Skeletal muscle tissue (tissue), 4 donors: ENCODE data around the gene OSBPL5. TPM values are rescaled to one million over a fixed set of nuclear protein-coding genes. Genes with fewer than 3 reads are reported as not detected.

Experiments used
- H3K27ac ChIP-seq: one replicate; pipeline ENCODE4 v1.7.0; 2013; ENCODE audit warnings: mild to moderate bottlenecking, low read depth, low read length, inconsistent platforms
- H3K27me3 ChIP-seq, 3 donors: one replicate each; pipeline ENCODE4 v1.7.0; 2013; ENCODE audit warnings: low read length in 3 of 3; ENCODE audit not compliant: control insufficient read depth in 3 of 3, insufficient read depth in 3 of 3
- H3K36me3 ChIP-seq, 3 donors: one replicate each; pipeline ENCODE4 v1.7.0; 2013; ENCODE audit warnings: low read length in 3 of 3; ENCODE audit not compliant: control insufficient read depth in 3 of 3, insufficient read depth in 3 of 3
- H3K4me1 ChIP-seq, 3 donors: one replicate each; pipeline ENCODE4 v1.7.0; 2013; ENCODE audit warnings: low read length in 3 of 3, mild to moderate bottlenecking in 3 of 3; ENCODE audit not compliant: control insufficient read depth in 3 of 3, insufficient read depth in 3 of 3
- H3K4me3 ChIP-seq, 3 donors: one replicate each; pipeline ENCODE4 v1.7.0; 2013; ENCODE audit warnings: low read length in 3 of 3
- H3K9ac ChIP-seq, 3 donors: one replicate each; pipeline ENCODE4 v1.7.0; 2013; ENCODE audit warnings: low read length in 3 of 3, mild to moderate bottlenecking in 3 of 3, moderate library complexity in 2 of 3, low read depth in 1 of 3
- H3K9me3 ChIP-seq, 3 donors: one replicate each; pipeline ENCODE4 v1.7.0; 2013; ENCODE audit warnings: low read length in 3 of 3; ENCODE audit not compliant: control insufficient read depth in 3 of 3
- total RNA-seq: library from RNA; depleted of rRNA; stranded (reverse); fragments of >200 nt; gene quantifications from one replicate; pipeline ENCODE4 v1.2.3, GENCODE V29; 2014
- donor health status: Osteomylitis.

OSBPL5 gene
- total RNA-seq, 1 donor from 2014 or later = 19.3 TPM

- Histone ChIP-seq H3K27me3 (no peaks in the 10 kb centered on the region), H3K9me3 (no peaks in the 10 kb centered on the region), H3K4me3 (peak overlapping the region; percentile 80 to 88 (median 87)), H3K36me3 (peaks cover 0 to 3% (median 2%) of the 10 kb centered on the region in 3 donors), H3K4me1 (peaks cover 26 to 36% (median 29%) of the 10 kb centered on the region in 3 donors), H3K9ac (peak overlapping the region; percentile 83 to 96 (median 91)), H3K27ac (peak overlapping the region; percentile 80)
Observed at GRCh38 chr11:3056296-3057068, 108.6 kb downstream of the OSBPL5 start.

DNA sequence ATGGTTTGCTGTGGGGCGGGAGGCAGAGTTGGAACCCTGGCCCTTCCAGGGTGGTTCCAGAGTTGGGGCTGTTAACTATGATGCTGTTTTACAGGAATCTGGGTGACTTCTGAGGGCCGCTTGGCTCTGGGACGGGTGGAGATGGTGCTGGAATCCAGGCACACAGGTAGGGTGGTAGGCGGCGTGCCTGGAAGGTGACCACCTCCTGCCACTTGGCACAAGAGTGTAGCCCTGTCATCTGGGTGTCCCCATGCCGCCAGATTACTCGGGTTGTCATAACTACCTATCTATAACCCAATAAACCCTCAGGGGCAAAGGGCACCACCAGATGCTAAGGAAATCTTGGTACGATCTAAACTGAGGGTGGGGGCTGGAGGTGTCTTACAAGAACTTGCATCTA is 109.2 kb downstream of the OSBPL5 start:
- Histone ChIP-seq H3K9ac (peak overlapping the region in 2 of 3 donors; percentile 83 to 91), H3K4me1 (peaks cover 31 to 41% (median 35%) of the 10 kb centered on the region in 3 donors), H3K36me3 (peaks cover 0 to 3% (median 3%) of the 10 kb centered on the region in 3 donors), H3K27ac (no peak overlapping the region), H3K9me3 (no peaks in the 10 kb centered on the region), H3K4me3 (peak overlapping the region in 2 of 3 donors; percentile 80 to 88), H3K27me3 (no peaks in the 10 kb centered on the region)

DNA sequence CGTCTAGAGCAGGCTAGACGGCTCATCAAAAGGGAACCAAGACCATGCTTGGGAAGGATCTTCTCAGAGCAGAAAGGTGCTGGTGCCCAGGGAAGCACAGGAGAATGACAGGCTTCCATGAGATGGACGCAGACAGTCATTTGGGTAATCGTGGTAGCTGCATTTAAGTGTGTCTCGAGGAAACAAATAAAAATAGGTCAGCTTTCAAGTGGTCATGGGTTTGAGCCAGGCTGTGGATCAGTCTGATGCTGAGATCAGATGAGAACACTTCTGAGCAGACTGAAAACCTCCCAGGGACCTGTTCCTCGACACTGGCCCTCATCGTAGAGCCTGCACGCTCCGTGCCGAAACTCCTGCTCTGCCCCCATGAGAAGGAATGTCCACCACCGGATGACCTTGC is 112.5 kb downstream of the OSBPL5 start:
- H3K36me3 ChIP-seq = peaks cover 0 to 5% (median 5%) of the 10 kb centered on the region in 3 donors
- H3K9ac ChIP-seq = no peak overlapping the region
- H3K4me1 ChIP-seq = peaks cover 52 to 60% (median 54%) of the 10 kb centered on the region in 3 donors
- no peaks in the 10 kb centered on the region for H3K27me3 ChIP-seq
- no peak overlapping the region for H3K4me3 ChIP-seq
- no peak overlapping the region for H3K27ac ChIP-seq
- H3K9me3 ChIP-seq = no peaks in the 10 kb centered on the region

DNA sequence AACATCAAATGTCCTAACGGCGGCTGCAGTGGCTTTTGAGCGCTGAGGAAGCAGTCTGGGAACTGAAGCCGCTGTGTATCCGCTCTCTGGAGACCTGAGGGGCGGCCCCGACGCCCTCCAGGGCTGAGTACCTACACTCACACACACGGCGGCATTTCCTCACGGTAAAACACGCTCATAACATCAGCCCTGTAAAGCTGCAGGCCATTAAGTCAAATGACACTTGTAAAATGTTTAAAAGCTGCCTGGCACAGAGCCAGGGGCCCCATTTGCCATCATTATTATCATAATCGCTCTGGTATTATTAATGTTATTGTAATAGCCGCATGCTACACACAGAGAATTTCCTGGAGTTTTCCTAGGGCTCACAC is 113.0 kb downstream of the OSBPL5 start:
- H3K27me3 ChIP-seq = no peaks in the 10 kb centered on the region
- peaks cover 0 to 8% (median 7%) of the 10 kb centered on the region in 3 donors for H3K36me3 ChIP-seq
- no peaks in the 10 kb centered on the region for H3K9me3 ChIP-seq
- H3K27ac ChIP-seq = peak overlapping the region; percentile 33
- H3K4me1 ChIP-seq = peaks cover 51 to 57% (median 52%) of the 10 kb centered on the region in 3 donors
- no peak overlapping the region for H3K9ac ChIP-seq
- no peak overlapping the region for H3K4me3 ChIP-seq

DNA sequence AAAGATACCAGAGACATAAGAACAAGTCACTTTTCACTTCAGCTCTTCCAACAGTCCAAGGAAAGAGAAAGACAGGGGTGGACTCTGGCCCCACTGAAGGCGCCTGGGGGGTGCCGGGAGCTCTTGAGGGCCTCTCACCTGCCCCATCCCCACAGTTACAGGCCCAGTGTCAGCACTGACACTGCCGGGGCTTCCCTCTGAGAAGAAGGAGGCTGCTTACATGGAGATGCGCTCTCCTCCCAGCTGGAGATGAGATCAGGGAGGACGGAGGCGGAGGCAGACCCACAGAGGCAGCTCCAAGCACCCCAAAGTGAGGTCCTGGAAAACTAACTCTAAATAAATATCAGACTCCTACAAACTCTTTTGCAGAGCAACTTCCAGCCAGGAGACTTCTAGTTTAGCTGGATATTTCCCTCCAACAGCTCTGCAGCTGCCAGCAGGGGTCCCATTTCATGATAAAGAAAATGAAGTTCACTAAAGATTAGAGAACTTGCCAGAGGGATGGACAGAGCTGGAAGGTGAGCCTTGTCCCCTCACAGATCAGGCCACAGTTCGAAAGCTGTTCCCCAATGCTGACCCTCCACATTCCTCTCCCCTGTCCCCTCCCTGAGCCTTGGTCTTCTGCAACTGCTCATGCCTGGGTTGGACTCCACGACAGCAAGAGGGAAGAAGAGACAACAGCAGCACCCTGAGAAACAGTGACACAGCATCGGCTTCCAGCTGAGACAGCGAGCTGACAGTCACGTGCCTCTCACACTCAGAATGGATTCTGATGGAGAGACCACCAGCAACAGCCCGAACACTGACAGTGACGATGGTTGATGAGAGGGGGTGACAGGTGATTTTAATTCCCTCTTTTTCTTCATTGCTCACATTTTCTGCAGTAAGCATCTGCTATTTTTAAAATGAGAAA is 113.7 kb downstream of the OSBPL5 start:
- H3K9ac ChIP-seq = peak overlapping the region in 1 of 3 donors; percentile 8
- peak overlapping the region; percentile 33 for H3K27ac ChIP-seq

GRCh38 chr11:3050386-3051195 is 114.5 kb downstream of the OSBPL5 start:
- Histone ChIP-seq H3K36me3 (peaks cover 0 to 12% (median 11%) of the 10 kb centered on the region in 3 donors), H3K27me3 (no peaks in the 10 kb centered on the region), H3K27ac (peak overlapping the region; percentile 84), H3K9ac (peak overlapping the region in 2 of 3 donors; percentile 18 to 79), H3K4me1 (peaks cover 50 to 55% (median 52%) of the 10 kb centered on the region in 3 donors), H3K9me3 (no peaks in the 10 kb centered on the region), H3K4me3 (peak overlapping the region in 2 of 3 donors; percentile 39 to 48)

More for the DNA sequence above, 113.7 kb downstream of the OSBPL5 start:
- Histone ChIP-seq H3K36me3 (peaks cover 0 to 8% (median 7%) of the 10 kb centered on the region in 3 donors), H3K4me3 (no peak overlapping the region), H3K27me3 (no peaks in the 10 kb centered on the region), H3K4me1 (peaks cover 49 to 55% (median 52%) of the 10 kb centered on the region in 3 donors), H3K9me3 (no peaks in the 10 kb centered on the region)

DNA sequence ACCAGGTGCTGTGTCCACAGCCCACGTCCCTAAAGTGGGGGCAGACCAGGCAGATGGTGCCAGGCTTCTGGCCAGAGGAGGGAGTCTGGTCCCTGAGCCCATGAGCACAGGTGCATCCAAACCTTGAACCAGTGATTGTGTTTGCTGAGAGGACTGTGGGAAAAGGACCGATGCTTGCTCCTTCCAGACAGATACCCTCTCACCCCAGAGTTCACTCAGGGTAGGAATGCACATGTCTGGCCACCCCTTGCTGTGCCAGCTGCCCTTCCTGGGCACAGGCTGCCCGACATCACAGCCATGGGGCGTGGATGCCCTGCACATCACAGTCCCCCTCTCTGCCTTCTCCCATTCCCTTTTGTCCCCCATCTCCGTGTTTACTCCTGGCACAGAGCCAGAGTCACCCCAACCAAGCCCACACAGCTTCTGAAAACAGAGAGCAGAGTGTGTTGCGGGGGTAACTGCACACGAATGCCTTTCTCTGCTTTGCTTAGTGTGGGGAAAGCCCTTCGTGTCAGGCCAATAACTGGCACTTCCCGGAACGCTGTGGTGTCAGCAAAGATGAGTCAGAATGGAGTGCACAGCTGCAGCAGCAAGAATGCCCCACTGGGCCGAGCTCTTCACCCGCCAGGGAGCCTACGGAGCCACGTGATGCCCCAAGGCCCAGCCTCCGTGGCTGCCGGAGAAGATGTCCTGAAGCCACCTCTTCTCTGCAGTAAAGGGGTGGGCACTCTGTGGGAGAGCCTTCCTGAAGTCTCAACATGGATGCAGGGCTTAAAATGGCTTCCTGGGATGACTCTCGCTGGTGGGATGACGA is 115.5 kb downstream of the OSBPL5 start:
- H3K9ac ChIP-seq = peak overlapping the region; percentile 55 to 79 (median 68)
- H3K4me1 ChIP-seq = peaks cover 50 to 60% (median 59%) of the 10 kb centered on the region in 3 donors
- peaks cover 0 to 17% (median 12%) of the 10 kb centered on the region in 3 donors for H3K36me3 ChIP-seq
- H3K4me3 ChIP-seq = peak overlapping the region; percentile 39 to 67 (median 48)
- peak overlapping the region; percentile 84 for H3K27ac ChIP-seq
- H3K9me3 ChIP-seq = no peaks in the 10 kb centered on the region
- no peaks in the 10 kb centered on the region for H3K27me3 ChIP-seq

GRCh38 chr11:3047637-3048036 is 117.5 kb downstream of the OSBPL5 start:
- no peaks in the 10 kb centered on the region for H3K9me3 ChIP-seq
- H3K4me1 ChIP-seq = peaks cover 65 to 77% (median 76%) of the 10 kb centered on the region in 3 donors

More at GRCh38 chr11:3047637-3048036, 117.5 kb downstream of the OSBPL5 start:
- no peaks in the 10 kb centered on the region for H3K27me3 ChIP-seq
- peaks cover 0 to 17% (median 9%) of the 10 kb centered on the region in 3 donors for H3K36me3 ChIP-seq
- H3K27ac ChIP-seq = no peak overlapping the region
- no peak overlapping the region for H3K4me3 ChIP-seq
- H3K9ac ChIP-seq = peak overlapping the region in 1 of 3 donors; percentile 68
